Bronchial epithelial cell (primary cell): Measurements from ENCODE around the gene VWC2. TPM values are rescaled to one million over a fixed set of nuclear protein-coding genes. Genes with fewer than 3 reads are reported as not detected.

Experiments
- DNase-seq: peaks from one replicate; pipeline ENCODE4 v3.0.0-alpha.2; 2010; ENCODE audit warnings: low read depth
- FAIRE-seq: peaks from 2 replicates; lab custom pipeline; 2011; peaks lifted over from hg19 to GRCh38; lab: Jason Lieb, UNC
- H3K27me3 ChIP-seq: 2 replicates; pipeline ENCODE4 v1.5.1; 2011; ENCODE audit warnings: low read length; ENCODE audit not compliant: control insufficient read depth, insufficient read depth
- H3K36me3 ChIP-seq: 2 replicates; pipeline ENCODE4 v1.5.1; 2011; ENCODE audit warnings: low read length; ENCODE audit not compliant: control insufficient read depth, insufficient read depth
- H3K4me3 ChIP-seq: 2 replicates; pipeline ENCODE4 v1.5.1; 2011; ENCODE audit warnings: mild to moderate bottlenecking, low read depth, low read length, control low read depth
- total RNA-seq: library from RNA; depleted of rRNA; stranded (reverse); fragments of >200 nt; gene quantifications from 2 replicates; pipeline ENCODE4 v1.2.1, GENCODE V29; 2014
- TF ChIP-seq, protein P1 (sequence below): IDR thresholded peaks from 2 replicates; pipeline ENCODE4 v1.5.1; 2011; ENCODE audit warnings: mild to moderate bottlenecking, moderate library complexity, low read length, control low read depth, inconsistent platforms; ENCODE audit not compliant: insufficient read depth, severe bottlenecking

VWC2 gene
- total RNA-seq, 1 donor from 2014 or later, result not detected

DNA sequence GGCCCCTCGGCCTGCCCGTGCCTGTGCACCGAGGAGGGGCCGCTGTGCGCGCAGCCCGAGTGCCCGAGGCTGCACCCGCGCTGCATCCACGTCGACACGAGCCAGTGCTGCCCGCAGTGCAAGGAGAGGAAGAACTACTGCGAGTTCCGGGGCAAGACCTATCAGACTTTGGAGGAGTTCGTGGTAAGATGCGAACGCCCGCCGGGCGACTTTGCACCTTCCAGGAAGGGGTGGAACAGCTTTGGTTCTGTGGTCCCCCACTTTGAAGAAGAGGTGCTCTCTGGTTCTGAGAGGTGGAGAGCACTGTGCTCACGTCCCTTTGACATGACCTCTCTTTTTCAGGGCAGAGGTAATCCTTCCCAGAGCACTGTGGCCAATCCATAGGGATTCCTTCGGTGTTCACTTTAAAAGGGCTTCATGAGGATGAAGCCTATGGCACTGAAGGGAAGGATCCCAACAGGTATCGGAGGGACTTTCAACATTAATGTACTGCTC is 2.6 kb downstream of the VWC2 start:
- peaks cover 22% of the 10 kb centered on the region for H3K27me3 ChIP-seq
- H3K36me3 ChIP-seq, result no peaks in the 10 kb centered on the region
- FAIRE-seq (no peak), DNase-seq (no peak)
- no peak overlapping the region for H3K4me3 ChIP-seq
- TF ChIP-seq, protein P1, sequence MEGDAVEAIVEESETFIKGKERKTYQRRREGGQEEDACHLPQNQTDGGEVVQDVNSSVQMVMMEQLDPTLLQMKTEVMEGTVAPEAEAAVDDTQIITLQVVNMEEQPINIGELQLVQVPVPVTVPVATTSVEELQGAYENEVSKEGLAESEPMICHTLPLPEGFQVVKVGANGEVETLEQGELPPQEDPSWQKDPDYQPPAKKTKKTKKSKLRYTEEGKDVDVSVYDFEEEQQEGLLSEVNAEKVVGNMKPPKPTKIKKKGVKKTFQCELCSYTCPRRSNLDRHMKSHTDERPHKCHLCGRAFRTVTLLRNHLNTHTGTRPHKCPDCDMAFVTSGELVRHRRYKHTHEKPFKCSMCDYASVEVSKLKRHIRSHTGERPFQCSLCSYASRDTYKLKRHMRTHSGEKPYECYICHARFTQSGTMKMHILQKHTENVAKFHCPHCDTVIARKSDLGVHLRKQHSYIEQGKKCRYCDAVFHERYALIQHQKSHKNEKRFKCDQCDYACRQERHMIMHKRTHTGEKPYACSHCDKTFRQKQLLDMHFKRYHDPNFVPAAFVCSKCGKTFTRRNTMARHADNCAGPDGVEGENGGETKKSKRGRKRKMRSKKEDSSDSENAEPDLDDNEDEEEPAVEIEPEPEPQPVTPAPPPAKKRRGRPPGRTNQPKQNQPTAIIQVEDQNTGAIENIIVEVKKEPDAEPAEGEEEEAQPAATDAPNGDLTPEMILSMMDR, result no peak

DNA sequence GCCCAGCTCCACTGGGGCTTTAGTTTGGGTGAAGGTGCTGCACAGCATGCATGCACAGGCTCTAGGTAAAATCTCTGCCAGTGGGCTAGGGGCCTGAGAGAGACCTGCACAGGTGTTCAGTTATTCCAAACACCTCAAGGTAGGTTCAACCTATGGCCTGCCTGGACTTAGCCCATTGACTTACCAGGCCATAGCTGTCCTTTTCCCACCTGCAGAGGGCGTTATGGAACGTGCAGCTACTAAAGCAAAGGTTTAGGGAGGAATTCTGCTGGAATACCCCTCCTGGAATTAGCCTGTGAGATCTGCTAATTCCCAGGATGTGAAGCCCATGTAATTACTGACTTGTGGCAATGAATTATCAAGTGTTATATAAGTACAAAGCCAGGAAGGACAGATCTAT is 3.6 kb downstream of the VWC2 start:
- FAIRE-seq, result no peak

DNA sequence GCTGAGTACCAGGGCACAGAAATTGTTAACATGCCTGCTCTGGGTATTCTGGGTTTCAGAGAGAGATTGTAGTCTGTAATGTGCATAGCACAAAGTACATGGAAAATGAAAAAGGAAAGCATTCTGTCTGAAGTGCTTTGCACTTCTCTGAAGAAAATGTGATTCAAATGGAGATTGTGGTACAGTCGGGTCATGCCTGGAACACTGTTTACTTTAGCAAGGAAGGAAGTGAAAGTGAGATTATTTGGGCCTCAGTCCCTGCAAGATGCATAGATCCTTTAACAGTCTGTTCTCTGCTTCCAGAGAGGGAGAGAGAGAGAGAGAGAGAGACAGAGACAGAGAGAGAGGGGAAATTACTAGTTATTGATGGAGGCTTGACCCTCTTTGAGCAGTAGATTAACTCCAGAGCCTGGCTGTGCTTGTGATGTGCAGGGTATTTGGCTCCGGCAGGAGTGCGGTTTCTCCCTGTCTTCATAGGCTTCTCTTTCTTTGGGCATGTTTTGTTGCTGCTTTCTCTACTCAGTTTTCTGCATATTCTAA is 5.4 kb downstream of the VWC2 start:
- no peak overlapping the region for H3K4me3 ChIP-seq
- TF ChIP-seq, protein P1, result no peak
- peaks cover 16% of the 10 kb centered on the region for H3K27me3 ChIP-seq
- no peaks in the 10 kb centered on the region for H3K36me3 ChIP-seq
- FAIRE-seq, result no peak
- no peak for DNase-seq

More for the DNA sequence above, 3.6 kb downstream of the VWC2 start:
- DNase-seq, result peak; percentile 20
- Histone ChIP-seq H3K4me3 (no peak overlapping the region), H3K36me3 (no peaks in the 10 kb centered on the region), H3K27me3 (peaks cover 22% of the 10 kb centered on the region)
- TF ChIP-seq, protein P1, result peak; percentile 27

DNA sequence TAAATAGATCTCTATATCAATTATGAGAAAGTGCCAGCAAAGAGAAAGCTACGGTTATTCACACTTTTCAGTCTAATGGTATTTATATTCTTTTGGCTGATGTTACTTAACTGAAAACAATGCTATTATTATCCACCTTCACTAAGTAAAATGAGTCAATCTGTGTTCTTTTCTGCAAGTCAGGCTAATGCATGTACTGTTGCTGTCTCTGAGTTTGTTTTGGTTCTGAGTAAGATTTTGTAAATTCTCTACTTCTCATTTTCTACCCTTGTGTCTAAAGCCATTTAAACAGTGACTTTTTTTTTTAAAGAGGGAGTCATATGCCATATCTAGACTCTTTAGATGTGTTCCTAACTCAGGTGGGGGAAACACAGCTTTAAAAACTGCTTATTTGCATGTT is 7.5 kb downstream of the VWC2 start:
- TF ChIP-seq, protein P1, result no peak
- H3K4me3 ChIP-seq, result no peak overlapping the region
- no peaks in the 10 kb centered on the region for H3K36me3 ChIP-seq
- FAIRE-seq, result no peak
- peaks cover 3% of the 10 kb centered on the region for H3K27me3 ChIP-seq
- no peak for DNase-seq

DNA sequence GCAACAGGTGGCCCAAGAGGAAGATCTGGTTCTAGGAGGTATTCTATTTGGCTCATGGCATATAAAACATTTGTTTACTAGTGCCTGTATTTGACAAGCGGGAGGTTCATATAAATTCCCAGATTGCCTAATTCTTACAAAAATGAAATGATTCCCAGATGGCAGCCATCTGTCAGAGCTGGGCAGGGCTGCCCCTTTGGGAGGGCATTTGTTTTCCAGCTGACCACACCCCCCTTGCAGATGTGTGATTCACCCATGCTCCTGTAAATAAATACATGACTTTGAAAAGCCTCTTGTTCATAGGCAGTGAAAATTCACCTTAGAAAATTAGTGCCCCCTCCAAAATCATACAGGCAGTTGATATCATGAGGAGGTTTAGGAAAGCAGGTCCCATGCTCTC is 8.6 kb downstream of the VWC2 start:
- FAIRE-seq, result no peak
- no peak for DNase-seq
- no peaks in the 10 kb centered on the region for H3K27me3 ChIP-seq
- H3K4me3 ChIP-seq, result no peak overlapping the region
- TF ChIP-seq, protein P1, result no peak
- H3K36me3 ChIP-seq, result no peaks in the 10 kb centered on the region

DNA sequence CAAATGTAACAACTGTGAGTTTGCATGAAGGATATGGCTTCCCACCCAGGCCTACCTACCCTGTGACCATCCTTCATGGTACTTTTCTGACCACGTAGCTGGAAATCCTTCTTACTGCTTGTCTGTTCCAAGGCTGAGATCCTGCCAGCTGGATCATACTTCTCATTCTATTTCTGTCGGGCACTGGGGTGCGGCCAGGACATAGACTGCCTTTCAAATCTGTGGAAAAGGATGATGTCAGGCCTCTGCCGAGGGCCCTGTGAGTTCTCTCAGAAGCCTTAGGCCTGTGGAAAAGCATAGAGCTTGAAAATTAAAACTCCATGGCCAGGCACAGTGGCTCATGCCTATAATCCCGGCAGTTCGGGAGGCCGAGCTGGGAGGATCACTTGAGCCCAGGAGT is 10.0 kb downstream of the VWC2 start:
- no peak for DNase-seq
- no peak for FAIRE-seq
- Histone ChIP-seq H3K4me3 (no peak overlapping the region), H3K27me3 (no peaks in the 10 kb centered on the region), H3K36me3 (no peaks in the 10 kb centered on the region)
- TF ChIP-seq, protein P1, result no peak
